Activated CD8-positive, alpha-beta memory T cell treated with anti-CD3 and anti-CD28 coated beads, Interleukin-2, amount 50 U/mL, for 48 hours (primary cell): ENCODE results near the gene HOXA1.
A peak's percentile ranks its signal among the peaks of the same experiment; 100 is the strongest.

Experiments
- DNase-seq: peaks from one replicate; pipeline ENCODE4 v3.0.0-alpha.2; 2020

The HOXA1 gene

DNA sequence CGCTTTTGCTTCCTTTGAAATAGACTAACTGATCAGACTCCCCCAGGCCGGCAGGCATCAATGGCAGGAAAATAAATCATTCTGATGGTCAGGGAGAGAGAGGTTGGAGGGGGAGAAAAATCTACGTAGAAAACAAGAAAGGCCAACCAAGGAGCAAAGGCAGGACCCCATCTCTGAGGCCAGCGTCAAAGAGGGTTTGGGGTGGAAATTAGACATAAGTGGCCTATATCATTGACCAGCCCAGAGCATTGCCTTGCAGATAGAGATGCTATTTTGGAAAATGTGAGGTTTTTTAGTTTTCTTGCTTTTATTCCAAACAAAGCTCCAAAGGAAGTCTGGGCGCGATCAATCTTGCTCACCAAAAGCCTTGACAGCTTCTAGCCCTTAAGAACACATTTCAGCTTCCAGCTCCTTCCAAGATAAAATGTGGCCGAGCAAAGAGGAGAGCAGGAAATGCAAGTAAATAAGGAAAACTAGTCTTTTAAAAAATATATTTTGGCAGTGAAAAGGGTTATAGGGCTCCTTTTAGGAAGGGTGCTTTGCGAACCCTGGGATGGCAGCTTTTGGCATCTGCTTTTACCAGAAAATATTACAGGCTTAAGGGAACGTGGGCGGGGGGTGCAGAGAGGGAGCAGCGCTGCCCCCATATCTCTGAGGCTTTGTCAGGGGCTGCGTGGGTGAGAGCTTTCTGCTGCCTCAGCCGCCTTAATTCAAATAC lies 8.7 kb upstream of the HOXA1 start:
- peak; percentile 18 for DNase-seq

GRCh38 chr7:27103489-27104226 lies 7.9 kb upstream of the HOXA1 start:
- DNase-seq, result peak; percentile 35

DNA sequence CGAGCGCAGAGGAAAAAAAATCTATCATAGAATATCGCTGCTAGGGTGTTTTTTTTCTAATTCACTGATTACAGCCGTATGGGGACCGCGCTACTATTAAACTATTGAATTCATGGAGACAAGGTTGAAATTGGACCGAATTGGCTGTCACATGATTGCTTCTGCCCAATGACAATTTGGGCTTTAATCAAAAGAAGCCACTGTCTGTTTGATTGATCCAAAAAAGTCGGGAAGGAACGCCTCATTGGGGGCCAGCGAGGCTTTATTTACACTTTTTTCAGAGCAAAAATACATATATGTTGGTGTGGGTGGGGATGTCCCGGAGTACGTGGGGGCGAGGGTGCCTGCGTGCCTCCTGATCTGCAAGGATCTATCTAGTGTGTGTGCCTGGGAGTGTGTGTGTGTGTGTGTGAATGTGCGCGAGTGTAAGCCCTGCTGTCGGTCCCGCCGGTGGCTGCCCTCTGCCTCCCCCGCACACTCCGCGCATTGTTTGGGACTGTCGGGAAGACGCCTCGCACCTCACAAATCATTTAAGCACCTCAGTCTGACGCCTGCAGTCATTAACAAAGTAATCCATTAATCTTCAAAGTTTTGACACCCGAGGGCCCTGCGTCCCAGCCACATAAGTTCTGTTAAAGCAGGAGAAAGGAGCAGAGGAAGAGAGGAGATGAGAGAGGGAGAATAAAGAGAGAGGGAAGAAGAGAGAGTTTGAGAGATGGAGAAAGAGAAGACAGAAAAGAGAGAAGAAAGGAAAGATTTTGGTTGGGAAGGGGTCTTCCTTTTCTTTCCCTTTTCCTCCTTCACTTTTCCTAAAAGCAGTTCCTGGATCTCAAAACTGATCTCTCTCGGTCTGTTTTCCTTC lies 7.0 kb upstream of the HOXA1 start, which contains the start of gene HOXA2:
TSS of gene HOXA2 (minus strand) at position 103 of the 862 bp plus-strand sequence. CDS start 183 bp downstream, outside the sequence.
- DNase-seq, result no peak

DNA sequence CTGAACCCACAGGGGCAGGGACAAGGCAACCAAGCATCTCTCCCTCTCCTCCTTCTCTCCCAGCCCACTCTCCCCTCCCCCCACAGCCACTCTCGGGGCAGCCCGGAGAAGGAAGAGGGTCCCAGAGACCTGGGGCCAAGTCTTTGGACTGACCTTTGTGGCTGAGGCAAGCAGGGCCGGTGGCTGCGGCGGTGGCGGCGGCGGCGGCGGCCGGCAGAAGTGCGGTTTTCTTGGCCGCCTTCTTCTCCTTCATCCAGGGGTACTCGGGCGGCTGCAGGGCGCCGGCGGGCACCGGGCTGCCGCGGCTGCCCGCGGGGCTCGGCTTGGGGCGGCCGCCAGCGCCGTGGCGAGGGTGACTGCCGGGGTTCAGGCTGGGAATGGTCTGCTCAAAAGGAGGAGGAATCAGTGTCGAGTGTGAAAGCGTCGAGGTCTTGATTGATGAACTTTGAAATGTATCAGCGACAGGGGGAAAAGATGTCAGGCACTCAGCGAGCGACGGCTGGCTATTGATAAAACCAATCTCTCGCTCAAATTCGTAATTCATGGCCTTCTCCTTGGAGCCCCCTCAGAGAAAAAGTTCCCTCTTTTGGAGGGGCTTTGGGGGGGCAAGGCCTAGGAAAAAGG lies 6.3 kb upstream of the HOXA1 start:
- no peak for DNase-seq

DNA sequence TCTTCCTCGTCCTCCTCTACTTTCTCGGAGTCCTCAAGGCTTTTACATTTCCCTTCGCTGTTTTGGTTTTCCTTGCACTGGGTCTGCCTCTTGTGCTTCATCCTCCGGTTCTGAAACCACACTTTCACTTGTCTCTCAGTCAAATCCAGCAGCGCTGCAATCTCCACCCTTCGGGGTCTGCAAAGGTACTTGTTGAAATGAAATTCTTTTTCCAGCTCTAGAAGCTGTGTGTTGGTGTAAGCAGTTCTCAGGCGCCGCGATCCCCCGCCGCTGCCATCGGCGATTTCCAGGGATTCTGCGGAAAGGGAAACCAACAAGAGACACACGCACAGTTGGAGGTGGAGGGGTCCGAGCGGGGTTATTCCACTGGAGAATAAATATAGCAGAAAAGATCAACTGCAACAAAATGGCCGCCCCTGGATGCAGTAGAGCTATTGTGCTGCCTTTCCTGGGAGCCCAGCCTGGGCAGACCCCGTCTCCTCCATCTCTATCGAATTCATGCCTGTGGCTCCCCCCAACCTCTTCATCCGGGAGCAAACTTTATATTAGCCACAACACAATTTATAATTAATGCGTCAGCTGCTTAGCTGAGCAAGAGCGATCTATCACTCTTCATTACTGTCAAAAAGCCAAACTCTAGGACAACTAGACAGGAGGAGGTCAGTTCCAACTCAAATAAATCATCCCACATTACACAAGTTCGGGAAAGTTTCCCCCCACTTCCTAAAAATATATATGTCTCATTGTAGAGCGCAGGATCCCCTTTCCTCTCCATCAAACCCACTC lies 5.6 kb upstream of the HOXA1 start:
- no peak for DNase-seq

DNA sequence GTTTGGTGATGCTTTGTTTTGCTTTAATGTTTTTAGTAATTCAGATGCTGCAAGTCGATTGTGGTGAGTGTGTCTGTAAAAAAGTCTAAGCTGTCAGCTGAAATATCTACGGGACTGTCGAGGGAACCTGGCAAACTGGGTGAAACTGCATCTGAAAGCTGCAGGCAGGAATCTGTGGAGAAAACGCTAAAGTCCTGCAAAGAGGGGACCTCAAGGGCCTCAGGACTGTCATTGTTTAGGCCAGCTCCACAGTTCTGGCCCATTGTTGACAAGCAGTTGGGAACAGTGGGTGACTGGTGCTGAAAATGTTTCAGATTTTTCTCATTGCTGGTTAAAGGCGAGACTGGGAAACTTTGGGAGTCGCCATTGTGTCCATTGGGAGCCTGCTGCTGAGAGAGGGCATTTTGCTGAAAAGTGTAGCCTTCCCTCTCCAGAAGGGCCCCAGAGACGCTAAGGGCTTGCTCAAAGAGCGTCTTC lies 4.9 kb upstream of the HOXA1 start:
- no peak for DNase-seq

- DNase-seq, result no peak
These were observed 3.9 kb upstream of the HOXA1 start for GRCh38 chr7:27099453-27100370.

GRCh38 chr7:27098578-27099451 lies 3.0 kb upstream of the HOXA1 start:
- no peak for DNase-seq

DNA sequence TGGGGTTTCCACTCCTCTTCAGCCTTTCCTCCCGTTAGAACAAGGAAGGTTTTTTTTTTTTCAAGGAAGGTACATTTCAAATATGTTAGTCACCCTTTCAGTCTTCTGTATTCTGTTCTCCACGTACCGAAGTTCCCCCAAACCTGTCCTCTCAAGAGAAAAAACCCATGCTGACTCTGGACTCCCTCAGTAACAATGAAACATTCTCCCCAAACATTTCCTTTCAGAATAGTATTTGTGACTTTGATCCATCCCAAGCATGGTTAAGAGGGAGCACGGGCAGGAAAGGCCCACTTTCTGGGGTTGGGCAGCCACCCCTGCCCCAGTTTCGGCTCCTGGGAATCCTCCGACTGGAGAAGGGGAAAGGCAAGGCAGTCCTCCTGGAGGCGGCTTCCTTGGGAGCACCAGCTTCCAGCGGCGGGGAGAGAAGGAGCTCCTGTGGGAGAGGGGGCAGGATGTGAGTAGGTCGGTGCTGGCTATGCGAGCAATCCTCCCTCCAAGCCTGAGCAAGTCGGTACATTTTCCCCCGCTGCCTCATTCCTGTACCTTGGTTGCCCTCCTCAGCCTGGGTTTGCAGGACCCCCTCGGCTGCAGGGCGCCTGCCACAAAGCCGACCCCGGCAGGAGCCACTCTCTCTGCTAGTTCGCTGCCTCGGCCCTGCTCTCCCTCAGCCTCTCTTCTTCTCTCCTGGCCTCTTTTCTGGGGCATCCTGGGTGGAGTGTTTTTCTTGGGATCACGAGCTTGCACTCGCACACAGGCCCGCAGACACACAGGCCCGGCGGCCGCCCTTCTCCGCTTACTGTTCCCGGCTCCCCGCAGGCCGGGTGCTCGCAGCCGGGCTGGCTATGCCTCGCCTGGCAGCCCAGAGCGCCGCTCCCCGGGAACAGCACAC lies 2.1 kb upstream of the HOXA1 start:
- no peak for DNase-seq

GRCh38 chr7:27096768-27097514 lies 1.1 kb upstream of the HOXA1 start:
- no peak for DNase-seq

- DNase-seq, result no peak
These were observed 527 bp downstream of the HOXA1 start for GRCh38 chr7:27095050-27095896.

DNA sequence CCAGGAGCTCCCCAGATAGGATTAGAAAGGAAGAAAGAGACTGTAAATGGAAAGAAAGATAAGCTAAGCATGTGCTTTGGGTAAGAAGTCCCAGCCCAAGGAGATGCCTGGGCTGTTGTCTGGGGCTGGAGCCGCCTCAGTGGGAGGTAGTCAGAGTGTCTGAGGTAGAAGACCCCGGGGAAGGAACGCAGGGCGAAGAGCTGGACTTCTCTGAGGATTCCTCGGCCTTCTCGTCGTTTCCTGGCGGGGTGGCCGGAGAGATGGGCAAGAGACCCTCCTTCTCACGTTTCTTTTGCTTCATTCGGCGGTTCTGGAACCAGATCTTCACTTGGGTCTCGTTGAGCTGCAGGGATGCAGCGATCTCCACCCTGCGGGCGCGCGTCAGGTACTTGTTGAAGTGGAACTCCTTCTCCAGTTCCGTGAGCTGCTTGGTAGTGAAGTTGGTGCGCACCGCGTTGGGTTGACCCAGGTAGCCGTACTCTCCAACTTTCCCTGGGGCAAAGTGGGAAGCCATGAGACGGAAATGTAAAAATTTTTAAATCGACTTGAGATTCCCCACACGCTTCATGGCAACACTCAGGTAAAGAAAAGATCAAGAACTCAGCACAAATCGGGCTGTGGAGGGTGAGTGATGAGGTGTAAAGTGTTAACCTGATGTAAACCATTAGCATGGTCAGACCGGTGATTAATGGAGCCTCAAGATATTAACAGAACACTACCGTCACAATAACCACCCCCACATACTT lies 1.3 kb downstream of the HOXA1 start:
- no peak for DNase-seq

GRCh38 chr7:27093184-27093895 lies 2.5 kb downstream of the HOXA1 start:
- DNase-seq, result no peak

- DNase-seq, result no peak
These were observed 3.0 kb downstream of the HOXA1 start for GRCh38 chr7:27092819-27093110.

GRCh38 chr7:27091941-27092818 lies 3.6 kb downstream of the HOXA1 start:
- no peak for DNase-seq
